Right atrium auricular region (tissue), 2 donors: ENCODE results near the gene NRCAM. TPM values are rescaled to one million over a fixed set of nuclear protein-coding genes. Genes with fewer than 3 reads are reported as not detected.
"Not testable (repeated sequence)": the region's sequence is repeated elsewhere in the genome, so short reads cannot be mapped to it uniquely, and the experiment has no call there.

Experiments used
- DNase-seq: peaks from one replicate; pipeline ENCODE4 v3.0.0-alpha.2; 2019; ENCODE audit warnings: low spot score
- H3K27ac ChIP-seq, 2 donors: fragments of 200-600 bp; sonication (generic); 1 replicate in 1 of 2; 2 replicates in 1 of 2; pipeline ENCODE4 v1.5.1; 2016 to 2019
- H3K27me3 ChIP-seq, 2 donors: fragments of 200-600 bp; sonication (generic); one replicate each; pipeline versions ENCODE4 v1.5.1 to v1.6.0; 2017 to 2019
- H3K36me3 ChIP-seq: fragments of 200-600 bp; sonication (generic); one replicate; pipeline ENCODE4 v1.5.1; 2016
- H3K4me1 ChIP-seq, 2 donors: fragments of 200-600 bp; sonication (generic); one replicate each; pipeline versions ENCODE4 v1.5.1 to v1.6.0; 2017 to 2019
- H3K4me3 ChIP-seq, 2 donors: fragments of 200-600 bp; sonication (generic); 1 replicate in 1 of 2; 2 replicates in 1 of 2; pipeline ENCODE4 v1.5.1; 2017 to 2019; ENCODE audit warnings: mild to moderate bottlenecking in 1 of 2, moderate library complexity in 1 of 2
- H3K9me3 ChIP-seq, 2 donors: fragments of 200-600 bp; sonication (generic); one replicate each; pipeline ENCODE4 v1.5.1; 2019
- total RNA-seq, 2 donors: library from RNA; depleted of rRNA; stranded (reverse); fragments of >200 nt; gene quantifications; one replicate each; pipeline ENCODE4 v1.1.0, GENCODE V29; 2016
- TF ChIP-seq, protein P1 (sequence below), 2 donors: fragments of 200-600 bp; sonication (generic); IDR thresholded peaks; one replicate each; pipeline ENCODE4 v1.5.1; 2019; ENCODE audit warnings: antibody characterized with exemption in 2 of 2

NRCAM gene
- total RNA-seq, 2 donors from 2014 or later: 0.63 to 0.93 TPM

DNA sequence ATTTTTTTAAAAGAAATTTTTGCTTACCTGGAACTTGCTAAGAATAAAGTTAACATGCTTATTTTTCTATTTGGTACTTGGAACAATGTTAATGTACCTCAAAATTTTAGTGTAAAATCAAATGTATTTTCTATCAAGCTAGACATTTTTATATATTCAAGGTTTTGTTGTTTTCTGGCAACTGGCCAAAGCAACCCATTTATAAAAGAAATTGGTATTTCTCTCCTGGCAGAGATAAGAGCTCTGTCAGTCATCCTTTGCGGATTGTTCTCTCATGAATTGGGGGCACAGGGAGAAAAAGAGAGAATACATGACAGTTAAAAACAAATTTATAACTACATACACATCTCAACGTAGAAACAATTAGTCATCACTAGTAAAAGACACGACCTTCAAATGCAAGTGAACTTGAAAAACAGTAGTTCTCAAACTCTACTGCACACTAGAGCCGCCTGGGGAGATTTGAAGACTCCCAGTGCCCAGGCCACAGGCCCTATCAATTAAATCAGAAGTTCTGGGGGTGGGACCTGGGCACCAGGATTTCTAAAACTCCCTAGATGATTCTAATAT lies 173.7 kb downstream of the NRCAM start:
- no peak for DNase-seq
- TF ChIP-seq, protein P1, sequence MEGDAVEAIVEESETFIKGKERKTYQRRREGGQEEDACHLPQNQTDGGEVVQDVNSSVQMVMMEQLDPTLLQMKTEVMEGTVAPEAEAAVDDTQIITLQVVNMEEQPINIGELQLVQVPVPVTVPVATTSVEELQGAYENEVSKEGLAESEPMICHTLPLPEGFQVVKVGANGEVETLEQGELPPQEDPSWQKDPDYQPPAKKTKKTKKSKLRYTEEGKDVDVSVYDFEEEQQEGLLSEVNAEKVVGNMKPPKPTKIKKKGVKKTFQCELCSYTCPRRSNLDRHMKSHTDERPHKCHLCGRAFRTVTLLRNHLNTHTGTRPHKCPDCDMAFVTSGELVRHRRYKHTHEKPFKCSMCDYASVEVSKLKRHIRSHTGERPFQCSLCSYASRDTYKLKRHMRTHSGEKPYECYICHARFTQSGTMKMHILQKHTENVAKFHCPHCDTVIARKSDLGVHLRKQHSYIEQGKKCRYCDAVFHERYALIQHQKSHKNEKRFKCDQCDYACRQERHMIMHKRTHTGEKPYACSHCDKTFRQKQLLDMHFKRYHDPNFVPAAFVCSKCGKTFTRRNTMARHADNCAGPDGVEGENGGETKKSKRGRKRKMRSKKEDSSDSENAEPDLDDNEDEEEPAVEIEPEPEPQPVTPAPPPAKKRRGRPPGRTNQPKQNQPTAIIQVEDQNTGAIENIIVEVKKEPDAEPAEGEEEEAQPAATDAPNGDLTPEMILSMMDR (IDR thresholded peaks at IDR 0.05): no peak
- no peaks in the 10 kb centered on the region for H3K27me3 ChIP-seq
- no peaks in the 10 kb centered on the region for H3K4me1 ChIP-seq
- H3K9me3 ChIP-seq: no peaks in the 10 kb centered on the region
- no peak overlapping the region for H3K27ac ChIP-seq
- H3K4me3 ChIP-seq: no peak overlapping the region
- H3K36me3 ChIP-seq: no peaks in the 10 kb centered on the region

DNA sequence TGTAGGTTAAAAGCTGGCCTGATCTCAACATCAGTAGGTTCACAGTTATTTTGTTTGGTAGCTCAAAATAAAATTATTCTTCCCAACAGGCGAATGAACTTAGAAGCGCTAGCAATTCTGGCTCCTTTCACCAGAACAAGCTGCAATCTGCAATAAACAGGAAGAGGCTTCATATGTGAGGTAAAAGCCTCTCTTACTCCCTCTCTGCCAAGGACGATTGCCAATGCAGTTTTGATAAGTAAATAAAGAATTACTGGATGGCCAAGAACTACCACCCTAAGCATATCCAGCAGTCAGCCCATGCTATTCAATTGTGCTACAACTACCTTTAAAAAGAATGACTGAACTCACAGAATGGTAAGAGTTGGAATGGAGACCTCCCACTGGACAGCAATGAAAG lies 176.1 kb downstream of the NRCAM start:
- no peak for DNase-seq
- no peaks in the 10 kb centered on the region for H3K9me3 ChIP-seq
- H3K4me1 ChIP-seq: no peaks in the 10 kb centered on the region
- TF ChIP-seq, protein P1 (IDR thresholded peaks at IDR 0.05): no peak
- no peak overlapping the region for H3K27ac ChIP-seq
- no peaks in the 10 kb centered on the region for H3K36me3 ChIP-seq
- H3K4me3 ChIP-seq: no peak overlapping the region
- no peaks in the 10 kb centered on the region for H3K27me3 ChIP-seq

DNA sequence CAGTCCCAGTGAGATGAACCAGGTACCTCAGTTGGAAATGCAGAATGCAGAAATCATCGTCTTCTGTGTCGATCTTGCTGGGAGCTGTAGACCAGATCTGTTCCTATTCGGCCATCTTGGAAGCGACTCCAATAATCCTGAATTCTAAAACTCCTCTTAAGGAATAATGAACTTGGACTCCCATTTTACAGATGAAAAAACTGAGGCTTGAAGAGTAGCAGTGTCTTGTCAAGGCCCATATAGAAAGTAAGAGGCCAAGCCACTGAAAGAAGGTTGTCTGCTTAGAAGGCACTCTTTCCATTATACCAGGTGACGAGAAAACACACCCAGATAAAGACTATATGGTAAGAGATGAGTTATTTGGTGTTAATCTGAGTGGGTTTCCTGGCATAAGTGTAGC lies 177.5 kb downstream of the NRCAM start:
- H3K27ac ChIP-seq: no peak overlapping the region
- H3K36me3 ChIP-seq: no peaks in the 10 kb centered on the region
- no peaks in the 10 kb centered on the region for H3K9me3 ChIP-seq
- H3K4me3 ChIP-seq: no peak overlapping the region
- H3K27me3 ChIP-seq: no peaks in the 10 kb centered on the region
- TF ChIP-seq, protein P1 (IDR thresholded peaks at IDR 0.05): no peak
- DNase-seq: no peak
- H3K4me1 ChIP-seq: no peaks in the 10 kb centered on the region

DNA sequence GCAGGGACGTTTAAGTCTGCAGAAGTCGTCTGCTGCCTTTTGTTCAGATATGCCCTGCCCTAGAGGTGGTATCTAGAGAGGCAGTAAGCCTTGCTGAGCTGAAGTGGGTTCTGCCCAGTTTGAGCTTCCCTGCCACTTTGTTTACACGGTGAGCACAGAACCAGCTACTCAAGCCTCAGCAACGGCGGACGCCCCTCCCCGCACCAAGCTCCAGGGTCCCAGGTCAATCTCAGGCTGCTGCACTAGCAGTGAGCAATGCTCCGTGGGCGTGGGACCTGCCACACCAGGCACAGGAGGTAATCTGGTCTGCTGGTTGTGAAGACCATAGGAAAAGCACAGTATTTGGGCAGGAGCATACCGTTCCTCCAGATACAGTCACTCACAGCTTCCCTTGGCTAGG lies 178.0 kb downstream of the NRCAM start:
- TF ChIP-seq, protein P1 (IDR thresholded peaks at IDR 0.05): no peak
- DNase-seq: no peak
- H3K4me3 ChIP-seq: no peak overlapping the region
- no peaks in the 10 kb centered on the region for H3K27me3 ChIP-seq
- H3K36me3 ChIP-seq: no peaks in the 10 kb centered on the region
- no peaks in the 10 kb centered on the region for H3K4me1 ChIP-seq
- no peak overlapping the region for H3K27ac ChIP-seq
- H3K9me3 ChIP-seq: no peaks in the 10 kb centered on the region

DNA sequence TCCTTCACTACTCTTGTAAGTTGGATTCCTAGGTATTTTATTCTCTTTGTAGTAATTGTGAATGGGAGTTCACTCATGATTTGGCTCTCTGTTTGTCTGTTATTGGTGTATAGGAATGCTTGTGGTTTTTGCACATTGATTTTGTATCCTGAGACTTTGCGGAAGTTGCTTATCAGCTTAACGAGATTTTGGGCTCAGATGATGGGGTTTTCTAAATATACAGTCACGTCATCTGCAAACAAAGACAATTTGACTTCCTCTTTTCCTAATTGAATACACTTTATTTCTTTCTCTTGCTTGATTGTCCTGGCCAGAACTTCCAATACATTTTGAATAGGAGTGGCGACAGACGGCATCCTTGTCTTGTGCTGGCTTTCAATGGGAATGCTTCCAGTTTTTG lies 181.8 kb downstream of the NRCAM start:
- H3K9me3 ChIP-seq, H3K36me3 ChIP-seq, H3K4me1 ChIP-seq, DNase-seq, H3K27me3 ChIP-seq, H3K27ac ChIP-seq, H3K4me3 ChIP-seq: not testable (repeated sequence)

DNA sequence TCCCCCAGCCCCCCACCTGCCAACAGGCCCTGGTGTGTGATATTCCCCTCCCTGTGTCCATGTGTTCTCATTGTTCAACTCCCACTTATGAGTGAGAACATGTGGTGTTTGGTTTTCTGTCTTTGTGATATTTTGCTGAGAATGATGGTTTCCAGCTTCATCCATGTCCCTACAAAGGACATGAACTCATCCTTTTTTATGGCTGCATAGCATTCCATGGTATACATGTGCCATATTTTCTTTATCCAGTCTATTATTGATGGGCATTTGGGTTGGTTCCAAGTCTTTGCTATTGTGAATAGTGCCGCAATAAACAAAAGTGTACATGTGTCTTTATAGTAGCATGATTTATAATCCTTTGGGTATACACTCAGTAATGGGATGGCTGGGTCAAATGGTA lies 183.3 kb downstream of the NRCAM start:
- H3K27ac ChIP-seq: not testable (repeated sequence)

DNA sequence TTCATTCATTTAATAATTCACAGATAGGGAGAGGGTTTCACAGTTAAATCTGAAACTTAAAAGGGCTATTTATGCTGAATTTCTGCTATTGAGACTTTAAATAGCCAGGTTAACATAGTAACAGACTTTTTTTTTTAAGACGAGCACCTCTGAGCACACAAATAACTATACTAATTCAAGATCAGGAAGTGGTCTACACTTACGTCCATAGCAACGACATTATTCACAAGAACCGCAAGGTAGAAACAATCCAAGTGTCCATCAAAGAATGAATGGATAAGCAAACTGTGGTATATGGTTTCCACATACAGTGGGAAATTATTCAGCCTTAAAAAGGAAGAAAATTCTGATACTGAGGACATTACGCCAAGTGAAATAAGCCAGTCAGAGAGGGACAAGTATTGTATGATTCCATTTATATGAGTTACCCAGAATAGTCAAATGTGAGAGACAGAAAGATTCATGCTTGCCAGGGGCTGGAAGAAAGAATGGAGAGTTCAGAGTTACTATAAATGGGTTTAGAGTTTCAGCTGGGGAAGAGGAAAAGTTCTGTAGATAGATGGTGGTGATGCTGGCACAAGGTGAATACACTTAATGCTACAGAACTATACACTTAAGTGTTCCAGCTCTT lies 185.7 kb downstream of the NRCAM start:
- Histone ChIP-seq H3K36me3 (no peaks in the 10 kb centered on the region), H3K27me3 (no peaks in the 10 kb centered on the region), H3K9me3 (no peaks in the 10 kb centered on the region), H3K4me1 (no peaks in the 10 kb centered on the region), H3K27ac (no peak overlapping the region), H3K4me3 (no peak overlapping the region)
- no peak for DNase-seq
- TF ChIP-seq, protein P1 (IDR thresholded peaks at IDR 0.05): no peak

More for the DNA sequence above, 183.3 kb downstream of the NRCAM start:
- not testable (repeated sequence) for H3K4me3 ChIP-seq, H3K4me1 ChIP-seq, H3K9me3 ChIP-seq, DNase-seq, H3K36me3 ChIP-seq, H3K27me3 ChIP-seq
